DLD1 (cell line): ENCODE measurements around the gene SYNDIG1.

ENCODE experiments used
- in situ Hi-C: cut with HindIII; loops from 2 replicates; pipeline ENCODE4 v1.10.0; 2017; ENCODE audit warnings: low sequenced_read_pairs

Gene SYNDIG1

GRCh38 chr20:24446811-24447210 is 22.6 kb upstream of the SYNDIG1 start:
- in situ Hi-C loops, result no loop called here

- in situ Hi-C loops, result no loop called here
Measured at GRCh38 chr20:24448170-24448569, 21.3 kb upstream of the SYNDIG1 start.

- in situ Hi-C loops, result no loop called here
Measured at GRCh38 chr20:24449026-24449720, 20.3 kb upstream of the SYNDIG1 start.

- in situ Hi-C loops, result no loop called here
Measured at GRCh38 chr20:24450177-24450576, 19.3 kb upstream of the SYNDIG1 start.

- in situ Hi-C loops, result no loop called here
Measured at GRCh38 chr20:24450624-24451376, 18.6 kb upstream of the SYNDIG1 start.

- in situ Hi-C loops, result no loop called here
Measured at GRCh38 chr20:24451428-24451827, 18.0 kb upstream of the SYNDIG1 start.

- in situ Hi-C loops, result no loop called here
Measured at GRCh38 chr20:24452016-24452415, 17.4 kb upstream of the SYNDIG1 start.

- in situ Hi-C loops, result no loop called here
Measured at GRCh38 chr20:24452498-24453127, 16.8 kb upstream of the SYNDIG1 start.

- in situ Hi-C loops, result no loop called here
Measured at GRCh38 chr20:24453869-24454268, 15.6 kb upstream of the SYNDIG1 start.

GRCh38 chr20:24455081-24455480 is 14.3 kb upstream of the SYNDIG1 start:
- in situ Hi-C loops, result no loop called here

- in situ Hi-C loops, result no loop called here
Measured at GRCh38 chr20:24456398-24456781, 13.0 kb upstream of the SYNDIG1 start.

- in situ Hi-C loops, result no loop called here
Measured at GRCh38 chr20:24458436-24458835, 11.0 kb upstream of the SYNDIG1 start.

- in situ Hi-C loops, result no loop called here
Measured at GRCh38 chr20:24459733-24460132, 9.7 kb upstream of the SYNDIG1 start.

- in situ Hi-C loops, result no loop called here
Measured at GRCh38 chr20:24460712-24461111, 8.7 kb upstream of the SYNDIG1 start.

- in situ Hi-C loops, result no loop called here
Measured at GRCh38 chr20:24461848-24462247, 7.6 kb upstream of the SYNDIG1 start.

GRCh38 chr20:24462460-24463010 is 6.9 kb upstream of the SYNDIG1 start:
- in situ Hi-C loops, result no loop called here

GRCh38 chr20:24465159-24465558 is 4.3 kb upstream of the SYNDIG1 start:
- in situ Hi-C loops, result no loop called here

- in situ Hi-C loops, result no loop called here
Measured at GRCh38 chr20:24465730-24466129, 3.7 kb upstream of the SYNDIG1 start.

GRCh38 chr20:24468401-24469115 is 871 bp upstream of the SYNDIG1 start:
- in situ Hi-C loops, result no loop called here

- in situ Hi-C loops, result no loop called here
Measured at GRCh38 chr20:24469894-24470745, 691 bp downstream of the SYNDIG1 start.
